ENCODE measurements around the gene EYA3.
A peak's percentile ranks its signal among the peaks of the same experiment; 100 is the strongest.

The EYA3 gene, protein sequence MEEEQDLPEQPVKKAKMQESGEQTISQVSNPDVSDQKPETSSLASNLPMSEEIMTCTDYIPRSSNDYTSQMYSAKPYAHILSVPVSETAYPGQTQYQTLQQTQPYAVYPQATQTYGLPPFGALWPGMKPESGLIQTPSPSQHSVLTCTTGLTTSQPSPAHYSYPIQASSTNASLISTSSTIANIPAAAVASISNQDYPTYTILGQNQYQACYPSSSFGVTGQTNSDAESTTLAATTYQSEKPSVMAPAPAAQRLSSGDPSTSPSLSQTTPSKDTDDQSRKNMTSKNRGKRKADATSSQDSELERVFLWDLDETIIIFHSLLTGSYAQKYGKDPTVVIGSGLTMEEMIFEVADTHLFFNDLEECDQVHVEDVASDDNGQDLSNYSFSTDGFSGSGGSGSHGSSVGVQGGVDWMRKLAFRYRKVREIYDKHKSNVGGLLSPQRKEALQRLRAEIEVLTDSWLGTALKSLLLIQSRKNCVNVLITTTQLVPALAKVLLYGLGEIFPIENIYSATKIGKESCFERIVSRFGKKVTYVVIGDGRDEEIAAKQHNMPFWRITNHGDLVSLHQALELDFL

DNA sequence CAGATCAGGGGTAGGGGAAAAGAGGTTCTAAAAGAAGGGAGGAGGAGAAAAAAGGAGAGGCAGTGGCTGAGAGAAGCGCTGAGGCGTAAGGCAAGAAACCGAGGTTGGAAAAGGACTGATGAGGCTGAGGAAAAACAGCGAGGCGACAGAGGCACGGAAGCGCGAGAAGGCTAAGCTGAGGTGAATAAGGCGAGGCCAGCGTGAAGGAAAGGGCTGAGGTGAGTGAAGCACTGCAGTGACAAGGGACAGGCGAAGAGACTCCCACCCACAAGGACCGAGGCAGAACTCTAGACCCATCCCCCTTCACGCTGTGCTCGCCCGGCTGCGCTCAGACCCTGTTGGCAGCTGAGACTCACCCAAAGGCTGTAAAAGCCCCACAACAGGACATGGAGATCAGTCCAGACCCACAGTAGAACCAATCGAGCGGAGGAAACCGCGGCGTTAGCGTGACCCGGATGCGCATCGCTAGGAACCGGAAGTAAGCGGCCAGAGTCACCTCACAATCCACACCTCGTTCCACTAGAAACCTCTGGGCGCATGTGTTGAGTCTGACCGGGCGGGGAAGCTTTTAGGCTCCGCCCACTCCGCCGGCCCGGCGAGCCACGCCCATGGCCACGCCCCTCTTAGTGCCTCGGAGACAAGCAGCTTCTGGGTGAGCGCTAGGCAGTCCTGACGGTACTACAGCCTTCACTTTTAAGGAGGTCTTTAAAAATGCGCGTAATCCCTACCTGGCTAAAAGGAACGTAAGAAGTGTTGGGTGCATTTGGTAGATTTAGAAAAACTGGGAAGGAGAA is at the start of gene EYA3:
Gene EYA3 (minus strand): TSS at position 443 of the 794 bp plus-strand sequence. CDS start 30,584 bp downstream, outside the sequence.
- peak; percentile 33 for FAIRE-seq

DNA sequence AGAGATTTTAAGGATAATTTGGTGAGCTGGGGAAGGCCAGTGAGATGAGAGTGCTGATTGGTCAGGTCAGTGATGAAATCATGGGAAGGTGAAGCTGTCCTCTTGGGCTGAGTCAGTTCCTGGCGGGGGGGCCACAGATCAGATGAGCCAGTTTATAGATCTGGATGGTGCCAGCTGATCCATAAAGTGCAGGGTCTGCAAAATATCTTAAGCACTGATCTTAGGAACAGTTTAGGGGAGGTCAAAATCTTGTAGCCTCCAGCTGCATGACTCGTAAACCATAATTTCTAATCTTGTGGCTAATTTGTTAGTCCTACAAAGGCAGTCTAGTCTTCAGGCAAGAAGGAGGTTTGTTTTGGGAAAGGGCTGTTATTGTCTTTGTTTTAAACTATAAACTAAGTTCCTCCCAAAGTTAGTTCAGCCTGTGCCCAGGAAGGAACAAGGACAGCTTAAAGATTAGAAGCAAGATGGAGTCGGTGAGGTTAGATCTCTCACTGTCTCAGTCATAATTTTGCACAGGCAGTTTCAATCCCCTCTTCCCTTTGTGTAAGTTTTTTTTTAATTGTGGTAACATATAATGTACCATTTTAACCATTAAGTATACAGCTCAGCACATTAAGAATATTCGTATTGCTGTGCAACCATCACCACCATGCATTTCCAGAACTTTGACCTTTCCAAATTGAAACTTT is 48.7 kb upstream of the EYA3 start:
- no peak for FAIRE-seq

DNA sequence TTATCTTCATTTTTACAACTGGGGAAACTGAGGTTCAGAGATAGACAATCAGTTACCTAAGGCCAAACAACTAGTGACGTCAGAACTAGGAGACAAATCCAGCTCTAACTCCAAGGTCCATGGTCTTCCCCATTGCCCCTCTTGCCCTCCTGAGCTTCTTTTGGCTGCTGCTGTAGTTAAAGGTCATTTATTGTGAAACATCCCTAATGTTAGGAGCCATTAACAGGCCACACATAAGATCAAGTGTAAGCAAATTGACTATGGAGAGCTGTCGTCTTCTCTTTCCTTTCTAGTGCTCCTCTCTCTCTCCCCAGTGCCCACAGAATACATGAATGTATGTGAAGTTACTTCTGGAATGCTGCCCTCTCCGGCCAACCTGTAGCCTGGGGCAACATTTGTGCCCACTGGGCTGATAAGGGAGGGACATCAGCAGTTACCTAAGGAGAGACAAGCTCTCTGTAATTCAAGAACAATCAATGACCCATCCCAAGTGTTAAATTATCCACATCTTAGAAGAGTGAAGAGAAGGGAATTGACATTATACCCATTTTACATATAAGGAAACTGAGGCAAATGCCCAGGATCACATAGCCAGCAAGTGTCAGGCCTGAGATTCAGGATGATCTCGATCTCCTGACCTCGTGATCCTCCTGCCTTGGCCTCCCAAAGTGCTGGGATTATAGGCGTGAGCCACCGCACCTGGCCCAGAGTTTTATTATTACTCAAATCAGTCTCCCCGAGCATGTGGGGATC is 47.9 kb upstream of the EYA3 start:
- no peak for FAIRE-seq

DNA sequence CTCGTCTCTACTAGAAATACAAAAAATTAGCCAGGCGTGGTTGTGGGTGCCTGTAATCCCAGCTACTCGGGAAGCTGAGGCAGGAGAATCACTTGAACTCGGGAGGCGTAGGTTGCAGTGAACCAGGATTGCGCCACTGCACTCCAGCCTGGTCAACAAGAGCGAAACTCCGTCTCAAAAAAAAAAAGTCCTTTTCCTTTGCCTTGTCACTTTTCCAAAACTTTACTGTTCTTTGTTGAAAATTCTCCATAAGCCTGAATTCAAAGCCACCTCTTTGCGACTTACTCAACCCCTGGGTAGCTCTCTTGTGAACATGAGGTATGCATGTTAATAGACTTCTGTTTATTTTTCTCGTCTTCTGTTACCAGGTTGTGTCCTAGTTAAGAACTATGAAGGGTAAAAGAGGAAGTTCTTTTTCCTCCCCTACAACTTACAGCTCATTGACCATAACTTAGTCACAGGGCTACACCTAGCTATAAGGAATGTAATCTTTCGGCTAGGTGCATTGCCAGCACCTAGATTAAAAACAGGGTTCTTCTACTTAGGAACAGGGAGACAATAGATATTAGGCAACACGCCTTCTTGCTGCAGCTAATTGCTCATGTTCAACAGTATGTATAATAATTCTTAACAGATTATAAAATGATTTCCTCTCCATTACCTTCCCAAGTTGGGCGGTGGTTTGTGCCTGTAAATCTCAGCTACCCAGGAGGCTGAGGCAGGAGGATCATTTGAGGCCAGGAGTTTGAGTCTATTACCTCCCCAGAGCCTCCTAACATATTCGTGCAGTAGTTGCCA is 47.2 kb upstream of the EYA3 start:
- no peak for FAIRE-seq

DNA sequence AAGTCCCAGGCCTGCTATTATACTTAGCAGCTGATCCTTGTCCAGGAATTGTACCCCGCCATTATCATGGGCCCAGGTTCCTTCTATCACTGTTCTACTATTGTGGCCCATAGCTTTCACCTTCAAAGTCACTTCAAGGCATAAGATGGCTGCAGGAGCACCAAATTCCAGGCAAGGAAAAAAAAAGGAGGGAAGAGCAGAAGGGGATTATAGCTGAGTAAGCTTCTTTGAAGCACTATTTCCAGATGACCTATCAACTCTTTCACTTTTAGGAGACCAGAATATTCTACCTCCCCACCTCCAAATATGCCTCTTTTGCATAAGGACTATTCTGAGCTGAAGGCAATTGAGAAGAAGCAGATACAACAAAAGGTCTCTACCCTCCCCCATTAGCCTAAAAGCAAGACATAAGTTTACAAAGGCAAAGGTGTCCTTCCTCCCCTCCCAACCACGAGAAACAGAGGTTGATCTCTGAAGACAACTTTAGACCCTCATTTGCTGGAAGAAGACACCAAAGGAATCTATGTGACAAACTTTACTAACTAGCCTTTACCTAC is 46.3 kb upstream of the EYA3 start:
- FAIRE-seq, result no peak

DNA sequence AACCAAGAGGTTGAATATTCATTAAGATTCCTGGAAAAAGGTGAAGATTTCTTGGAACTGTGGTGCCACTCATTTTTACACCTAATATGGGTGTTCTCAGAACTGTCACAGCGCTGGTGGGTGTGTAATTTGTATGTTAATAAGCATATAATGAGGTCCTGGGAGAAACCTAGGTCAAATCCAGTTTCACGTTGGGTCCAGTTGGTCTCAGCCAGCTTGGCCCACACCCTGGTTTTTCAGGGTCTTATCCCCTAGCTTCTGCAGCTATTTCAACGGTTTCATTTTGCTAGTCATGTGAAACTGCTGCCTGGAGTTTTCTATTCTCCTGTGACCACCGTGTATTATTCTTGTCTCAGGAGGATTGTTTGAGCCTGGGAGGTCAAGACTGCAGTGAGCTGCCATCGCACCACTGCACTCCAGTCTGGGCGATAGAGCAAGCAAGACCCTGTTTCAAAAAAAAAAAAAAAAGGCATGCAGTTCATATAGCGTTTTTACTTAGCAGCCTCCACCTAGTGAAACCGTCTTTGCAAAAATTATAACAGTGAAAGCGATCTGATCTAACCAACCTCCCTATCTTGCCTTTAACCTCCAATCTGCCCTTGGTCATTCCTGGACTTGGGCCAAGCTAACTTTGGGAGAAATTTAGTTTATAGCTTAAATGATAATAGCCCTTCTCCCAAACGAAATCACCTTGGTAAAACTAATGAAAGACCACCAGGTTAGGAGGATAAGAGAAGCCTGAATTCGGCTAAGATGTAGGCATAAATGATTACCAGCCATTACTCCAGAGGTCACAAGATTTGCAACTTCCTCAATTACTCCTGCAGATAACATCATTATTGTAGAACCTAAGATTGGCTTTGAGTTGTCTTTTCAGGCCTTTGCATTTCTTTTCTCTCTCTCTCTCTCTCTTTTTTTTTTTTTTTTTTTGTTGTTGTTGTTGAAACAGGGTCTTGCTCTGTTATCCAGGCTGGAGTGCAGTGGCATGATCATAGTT is 44.1 kb upstream of the EYA3 start:
- no peak for FAIRE-seq

DNA sequence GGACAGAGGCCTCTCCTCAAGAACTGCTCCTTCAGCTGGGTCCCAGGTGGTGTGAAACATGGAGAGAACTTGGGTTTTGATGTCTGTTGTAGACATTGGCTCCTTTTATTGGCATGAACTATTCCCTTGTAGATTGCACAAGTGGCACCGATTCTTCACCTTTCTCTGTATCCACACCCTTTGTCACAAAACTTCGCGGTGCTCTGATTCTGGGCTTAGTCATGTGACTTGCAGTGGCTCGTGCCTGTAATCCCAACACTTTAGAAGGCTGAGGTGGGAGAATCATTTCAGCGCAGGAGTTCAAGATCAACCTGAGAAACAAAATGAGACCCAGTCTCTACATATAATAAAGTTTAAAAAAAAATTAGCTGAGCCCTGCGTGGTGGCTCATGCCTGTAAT is 42.5 kb upstream of the EYA3 start:
- FAIRE-seq, result no peak

DNA sequence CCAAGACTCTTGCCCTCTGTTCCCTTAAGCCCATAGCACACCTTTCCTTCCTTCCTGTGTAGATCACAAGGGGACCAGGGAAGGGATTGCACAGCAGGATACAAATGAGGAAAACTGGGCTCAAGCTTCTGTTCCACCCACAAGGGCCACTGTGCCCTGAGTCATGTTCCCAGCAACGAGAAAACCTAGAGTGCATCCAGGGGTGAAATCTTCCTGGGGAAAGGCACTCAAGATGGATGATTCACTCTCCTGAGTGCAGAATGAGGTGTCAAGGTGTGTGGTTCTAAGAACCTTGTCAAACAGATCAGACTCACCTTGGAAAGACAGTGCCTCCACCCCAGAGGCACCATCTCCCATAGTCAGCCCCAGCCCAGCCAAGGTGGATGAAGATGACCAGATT is 40.7 kb upstream of the EYA3 start:
- FAIRE-seq, result no peak

DNA sequence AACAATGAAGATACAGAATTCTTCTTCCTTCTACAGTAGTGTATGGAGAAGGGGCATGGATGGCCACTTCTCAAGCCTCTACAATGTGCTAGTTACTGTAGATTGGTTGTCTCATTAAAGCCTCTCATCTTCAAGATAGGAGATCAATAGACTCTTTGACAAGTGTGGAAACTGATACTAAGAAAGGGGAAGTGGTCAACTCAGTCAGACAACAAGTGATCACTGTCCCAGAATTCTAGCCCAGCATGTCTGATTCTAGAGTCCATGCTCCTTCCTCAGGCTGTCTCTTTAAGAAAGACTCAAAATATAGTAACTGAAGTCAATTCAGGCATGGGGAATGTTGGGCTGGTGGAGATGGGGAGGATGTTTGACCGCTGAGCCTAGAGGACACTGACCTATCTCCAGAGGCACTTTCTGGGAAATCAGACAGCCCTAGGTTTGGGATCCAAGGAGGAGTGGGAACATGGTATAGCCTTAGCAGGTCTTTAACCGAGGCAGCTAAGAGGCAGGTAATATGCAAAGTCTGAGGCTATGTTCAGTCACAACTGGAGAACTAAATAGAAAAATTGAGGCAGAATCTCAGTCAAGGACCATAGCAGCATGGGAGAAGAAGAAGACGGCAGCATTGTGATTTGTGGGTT is 39.3 kb upstream of the EYA3 start:
- no peak for FAIRE-seq

DNA sequence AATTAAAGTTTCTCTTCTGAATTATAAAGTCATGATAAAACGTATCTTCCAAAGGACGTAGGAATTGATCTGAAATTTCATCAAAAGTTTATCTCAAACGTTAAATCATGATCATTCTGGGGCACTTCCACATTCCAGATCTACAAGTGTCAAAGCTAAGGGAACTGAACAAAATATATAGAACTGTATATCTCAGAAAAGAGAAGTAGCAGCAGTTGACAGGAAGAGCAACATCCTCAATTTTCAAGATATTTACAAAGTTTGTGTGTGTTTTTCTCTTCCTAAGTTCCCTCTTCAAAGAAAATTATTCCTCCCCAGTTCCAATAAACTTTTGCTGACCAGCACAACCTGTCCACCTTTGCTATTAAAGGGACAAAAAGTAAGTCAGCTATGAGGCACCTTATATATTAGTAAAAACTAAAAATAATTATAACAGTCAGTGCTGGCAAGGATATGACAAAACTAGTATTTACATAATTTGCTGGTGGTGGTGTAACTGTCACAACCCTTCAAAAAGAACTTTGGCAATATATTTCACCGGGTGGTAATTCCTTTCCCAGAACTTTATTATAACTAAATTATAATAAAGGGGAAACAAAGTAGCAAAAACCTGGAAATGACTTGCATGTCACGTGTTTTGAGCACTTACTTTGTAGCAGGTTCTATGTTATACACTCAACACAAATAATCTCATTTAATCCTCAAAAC is 38.5 kb upstream of the EYA3 start:
- no peak for FAIRE-seq

DNA sequence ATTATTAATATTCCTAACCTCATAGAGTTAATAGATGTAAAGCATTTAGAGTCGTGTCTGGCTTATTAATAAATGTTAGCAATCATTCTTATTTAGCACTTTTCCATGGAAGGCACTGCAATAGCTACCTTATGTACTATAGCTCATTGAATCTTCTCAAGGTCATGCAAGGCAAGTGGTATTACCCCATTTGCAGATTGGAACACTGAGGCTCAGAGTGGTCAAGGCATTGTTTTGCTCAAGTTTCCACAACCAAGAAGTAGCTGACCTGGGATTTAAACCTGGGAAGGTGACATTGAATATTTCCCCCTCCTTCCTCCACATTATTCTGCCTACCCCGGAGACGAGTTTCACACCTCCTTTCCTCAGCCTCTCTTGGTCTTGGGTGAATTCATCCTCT is 37.8 kb upstream of the EYA3 start:
- no peak for FAIRE-seq

DNA sequence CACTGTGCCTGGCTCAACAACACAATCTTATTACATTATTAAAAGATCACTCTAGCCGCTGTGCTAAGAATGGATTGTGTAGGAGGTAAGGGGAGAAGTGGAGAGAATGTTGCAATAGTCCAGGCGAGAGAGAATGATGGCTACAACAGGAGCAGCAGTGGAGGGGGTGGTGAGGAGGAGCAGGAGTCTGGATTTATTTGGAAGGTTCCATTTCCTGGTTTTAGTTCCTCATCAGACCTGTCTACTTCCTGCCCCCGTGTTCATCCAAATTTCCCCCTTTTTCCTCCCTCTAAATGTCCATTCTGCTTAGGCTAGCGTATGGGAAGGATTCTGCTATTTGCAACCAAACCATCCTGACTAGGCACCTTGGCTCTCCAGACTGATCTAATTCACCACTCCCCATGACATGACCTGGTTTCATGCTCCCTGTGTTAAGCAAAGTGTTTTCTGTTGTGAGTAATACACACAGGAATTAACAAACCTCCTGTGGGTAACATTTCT is 35.1 kb upstream of the EYA3 start:
- FAIRE-seq, result no peak

DNA sequence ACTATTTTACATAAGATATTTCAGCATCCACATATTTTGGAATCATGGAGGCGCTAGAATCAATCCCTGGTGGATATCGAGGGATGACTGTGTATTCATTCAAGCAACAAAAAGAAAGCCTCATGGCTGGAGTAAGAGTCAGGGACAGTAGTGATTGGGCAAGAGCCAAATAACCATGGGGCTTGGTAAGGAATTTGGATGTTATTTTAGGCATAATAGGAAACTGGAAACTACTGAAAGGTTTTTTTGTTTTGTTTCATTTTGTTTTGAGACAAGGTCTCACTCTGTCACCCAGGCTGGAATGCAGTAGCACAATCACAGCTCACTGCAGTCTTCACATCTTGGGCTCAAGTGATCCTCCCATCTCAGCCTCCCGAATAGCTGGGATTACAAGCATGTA is 33.8 kb upstream of the EYA3 start:
- FAIRE-seq, result no peak

DNA sequence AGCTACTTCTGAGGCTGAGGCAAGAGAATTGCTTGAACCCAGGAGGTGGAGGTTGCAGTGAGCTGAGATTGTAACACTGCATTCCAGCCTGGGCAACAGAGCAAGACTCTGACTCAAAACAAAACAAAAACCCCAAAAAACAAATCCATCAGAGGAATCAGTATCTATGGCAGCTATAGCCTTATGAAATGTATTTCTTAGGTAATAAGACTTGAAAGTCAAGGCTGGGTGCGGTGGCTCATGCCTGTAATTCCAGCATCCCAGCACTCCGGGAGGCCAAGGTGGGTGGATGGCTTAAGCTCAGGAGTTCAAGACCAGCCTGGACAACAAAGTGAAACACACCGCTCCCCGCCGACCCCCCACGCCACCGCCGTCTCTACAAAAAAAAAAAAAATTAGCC is 31.1 kb upstream of the EYA3 start:
- no peak for FAIRE-seq

DNA sequence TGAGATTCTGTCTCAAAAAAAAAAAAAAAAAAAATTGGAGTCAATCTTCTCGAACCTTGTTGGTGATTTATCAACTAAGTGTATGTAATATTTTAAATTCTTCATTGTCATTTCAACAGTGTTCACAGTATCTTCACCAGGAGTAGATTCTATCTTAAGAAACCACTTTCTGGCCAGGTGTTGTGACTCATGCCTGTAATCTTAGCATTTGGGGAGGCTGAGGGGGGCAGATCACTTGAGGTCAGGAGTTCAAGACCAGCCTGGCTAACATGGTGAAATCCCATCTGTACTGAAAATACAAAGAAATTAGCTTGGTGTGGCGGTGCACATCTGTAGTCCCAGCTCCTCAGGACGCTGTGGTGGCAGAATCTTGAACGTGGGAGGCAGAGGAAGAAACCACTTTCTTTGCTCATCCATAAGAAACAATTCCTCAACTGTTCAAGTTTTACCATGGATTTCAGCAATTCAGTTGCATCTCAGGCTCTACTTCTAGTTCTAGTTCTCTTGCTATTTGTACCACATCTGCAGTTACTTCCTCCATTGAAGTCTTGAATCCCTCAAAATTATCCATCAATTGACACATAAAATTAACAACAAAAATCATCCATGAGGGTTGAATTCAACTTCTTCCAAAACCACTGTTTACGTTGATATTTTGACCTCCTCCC is 30.4 kb upstream of the EYA3 start:
- FAIRE-seq, result no peak

DNA sequence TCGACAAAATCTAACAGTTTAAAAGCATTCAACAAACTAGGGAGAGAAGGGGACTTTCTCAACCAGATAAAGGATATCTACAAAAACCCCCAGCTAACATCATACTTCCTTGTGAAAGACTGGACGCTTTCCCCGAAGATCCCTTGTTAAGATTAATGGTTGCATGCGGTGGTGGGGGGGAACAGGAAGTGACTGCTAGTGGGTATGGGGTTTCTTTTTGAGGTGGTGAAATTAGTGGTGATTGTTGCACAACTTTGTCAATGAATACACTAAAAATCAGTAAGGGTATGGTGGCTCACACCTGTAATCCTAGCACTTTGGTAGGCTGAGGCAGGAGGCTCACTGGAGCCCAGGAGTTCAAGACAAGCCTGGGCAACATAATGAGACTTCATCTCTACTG is 26.9 kb upstream of the EYA3 start:
- FAIRE-seq, result no peak

DNA sequence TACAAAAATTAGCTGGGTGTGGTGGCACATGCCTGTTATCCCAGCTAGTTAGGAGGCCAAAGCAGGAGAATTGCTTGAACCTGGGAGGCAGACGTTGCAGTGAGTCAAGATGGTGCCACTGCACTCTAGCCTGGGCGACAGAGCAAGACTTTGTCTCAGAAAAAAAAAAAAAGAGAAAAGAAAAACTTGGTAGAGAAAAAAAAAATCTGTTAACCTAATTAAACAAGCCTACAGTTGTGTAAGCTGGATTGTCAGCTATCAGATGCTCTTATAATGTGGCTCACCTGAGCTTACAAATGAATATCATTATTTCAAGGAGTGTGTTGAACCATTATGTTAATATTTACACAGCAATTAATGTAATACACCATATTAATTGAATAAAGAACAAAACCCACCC is 26.4 kb upstream of the EYA3 start:
- no peak for FAIRE-seq

DNA sequence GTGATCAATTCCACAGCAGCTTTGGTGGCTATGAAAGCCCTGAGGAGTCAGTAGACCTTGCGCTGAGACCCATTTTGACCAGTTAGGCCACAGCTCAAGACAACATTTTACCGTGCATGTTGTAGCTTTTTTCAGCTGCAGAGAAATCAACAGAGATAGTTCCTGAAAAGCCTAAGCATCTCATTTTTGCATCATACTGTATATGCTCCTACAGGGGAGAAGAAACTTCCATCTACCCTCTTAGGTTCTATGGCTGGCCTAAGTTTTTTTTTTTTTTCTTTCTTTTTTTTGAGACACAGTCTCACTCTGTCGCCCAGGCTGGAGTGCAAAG is 24.8 kb upstream of the EYA3 start:
- FAIRE-seq, result no peak

All from islet of Langerhans (tissue), 1 donor.